Smooth muscle cell (in vitro differentiated cells): ENCODE data around the gene SDF4. TPM values are rescaled to one million over a fixed set of nuclear protein-coding genes. Genes with fewer than 3 reads are reported as not detected.

Source experiments
- DNase-seq: peaks from one replicate; lab custom pipeline; 2025; ENCODE audit not compliant: unreplicated experiment; lab: John Stamatoyannopoulos, UW
- H2AFZ ChIP-seq: fragments of 200-600 bp; sonication (generic); 2 replicates; pipeline ENCODE4 v1.6.0; 2016; ENCODE audit warnings: antibody characterized with exemption, low read depth, mild to moderate bottlenecking
- H3F3A ChIP-seq: fragments of 200-600 bp; sonication (generic); 2 replicates; pipeline ENCODE4 v1.6.0; 2017; ENCODE audit warnings: antibody characterized with exemption, low read depth
- H3K27ac ChIP-seq: fragments of 200-600 bp; sonication (generic); 2 replicates; pipeline ENCODE4 v1.5.1; 2016; ENCODE audit warnings: low read depth, mild to moderate bottlenecking
- H3K27me3 ChIP-seq: fragments of 200-600 bp; sonication (generic); 2 replicates; pipeline ENCODE4 v1.6.1; 2016; ENCODE audit warnings: low read depth, mild to moderate bottlenecking
- H3K36me3 ChIP-seq: fragments of 200-600 bp; sonication (generic); 2 replicates; pipeline ENCODE4 v1.5.1; 2016; ENCODE audit warnings: low read depth
- H3K4me1 ChIP-seq: fragments of 200-600 bp; sonication (generic); 2 replicates; pipeline ENCODE4 v1.5.1; 2016; ENCODE audit warnings: low read depth
- H3K4me2 ChIP-seq: fragments of 200-600 bp; sonication (generic); 2 replicates; pipeline ENCODE4 v1.6.0; 2016; ENCODE audit warnings: mild to moderate bottlenecking
- H3K4me3 ChIP-seq: fragments of 200-600 bp; sonication (generic); 2 replicates; pipeline ENCODE4 v1.5.1; 2016; ENCODE audit warnings: mild to moderate bottlenecking
- H3K79me2 ChIP-seq: fragments of 200-600 bp; sonication (generic); 2 replicates; pipeline ENCODE4 v1.6.0; 2016; ENCODE audit warnings: low read depth, mild to moderate bottlenecking
- H3K9ac ChIP-seq: fragments of 200-600 bp; sonication (generic); 2 replicates; pipeline ENCODE4 v1.6.0; 2016; ENCODE audit warnings: low read depth
- H3K9me3 ChIP-seq: fragments of 200-600 bp; sonication (generic); replicated peaks from 2 replicates; pipeline ENCODE4 v1.5.1; 2016; ENCODE audit warnings: low read depth
- H4K20me1 ChIP-seq: fragments of 200-600 bp; sonication (generic); 2 replicates; pipeline ENCODE4 v1.6.0; 2016; ENCODE audit warnings: low read depth
- WGBS: methylation state at CpG from one replicate; pipeline ENCODE4 v1.1.7; 2016; ENCODE audit warnings: low lambda C conversion rate; 5-methylcytosine and 5-hydroxymethylcytosine counted together
- polyA plus RNA-seq: library from polyadenylated mRNA; unstranded; fragments of >200 nt; fragmentation: Nextera tagmentation; extraction: Ambion mirVana; gene quantifications from 2 replicates; pipeline ENCODE4 v1.2.1, GENCODE V29; 2016
- total RNA-seq: library from RNA; depleted of rRNA; stranded (reverse); fragments of >200 nt; gene quantifications from 2 replicates; pipeline ENCODE4 v1.2.3, GENCODE V29; 2014
- TF ChIP-seq, protein P1 (sequence below): fragments of 200-600 bp; sonication (generic); IDR thresholded peaks from 2 replicates; pipeline ENCODE4 v1.5.1; 2017; ENCODE audit warnings: borderline replicate concordance, mild to moderate bottlenecking, antibody characterized with exemption; ENCODE audit not compliant: insufficient read depth, poor library complexity, severe bottlenecking

Gene SDF4
- total and polyA plus RNA-seq, 2 experiments from 2014 or later: 94.9 to 263 TPM

DNA sequence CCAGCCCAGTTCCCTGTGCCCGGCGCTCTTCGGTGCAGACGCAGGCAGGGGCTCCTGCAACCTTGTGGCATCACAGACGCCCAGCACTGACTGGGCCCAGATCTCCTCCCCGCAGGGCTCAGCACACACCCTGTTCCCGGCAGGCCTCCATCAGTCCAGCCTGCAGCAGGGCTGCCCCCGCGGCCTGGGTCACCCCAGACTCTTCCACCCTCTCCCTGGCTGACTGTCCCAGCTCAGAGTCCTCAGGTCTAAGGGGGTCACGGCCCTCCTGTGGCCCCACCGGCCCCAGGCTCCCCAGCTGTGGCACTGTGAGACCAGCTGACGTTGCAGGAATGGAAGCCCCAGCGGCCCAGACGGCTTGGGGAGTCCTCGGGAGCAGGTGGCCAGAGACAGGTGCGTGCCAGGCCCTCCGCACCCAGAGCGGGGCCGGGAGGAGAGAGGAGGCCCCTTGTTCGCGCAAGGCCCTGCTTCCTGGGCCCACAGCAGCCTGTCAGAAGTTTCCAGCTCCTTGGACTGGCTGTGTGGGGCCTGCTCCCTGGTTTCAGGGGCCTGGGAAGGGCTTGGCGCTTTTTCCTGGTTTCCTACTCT is 4.5 kb upstream of the SDF4 start:
- H3K4me1 ChIP-seq: no peaks in the 10 kb centered on the region
- H3K36me3 ChIP-seq: no peaks in the 10 kb centered on the region
- DNase-seq: no peak
- no peaks in the 10 kb centered on the region for H3K9me3 ChIP-seq
- WGBS: 91% methylated on average over 16 of the region's 22 CpGs
- H3K9ac ChIP-seq: no peak overlapping the region
- H3F3A ChIP-seq: no peaks in the 10 kb centered on the region
- peaks cover 12% of the 10 kb centered on the region for H3K79me2 ChIP-seq
- no peak overlapping the region for H3K4me3 ChIP-seq
- H4K20me1 ChIP-seq: no peaks in the 10 kb centered on the region
- H3K4me2 ChIP-seq: no peak overlapping the region
- no peak overlapping the region for H2AFZ ChIP-seq
- TF ChIP-seq, protein P1, sequence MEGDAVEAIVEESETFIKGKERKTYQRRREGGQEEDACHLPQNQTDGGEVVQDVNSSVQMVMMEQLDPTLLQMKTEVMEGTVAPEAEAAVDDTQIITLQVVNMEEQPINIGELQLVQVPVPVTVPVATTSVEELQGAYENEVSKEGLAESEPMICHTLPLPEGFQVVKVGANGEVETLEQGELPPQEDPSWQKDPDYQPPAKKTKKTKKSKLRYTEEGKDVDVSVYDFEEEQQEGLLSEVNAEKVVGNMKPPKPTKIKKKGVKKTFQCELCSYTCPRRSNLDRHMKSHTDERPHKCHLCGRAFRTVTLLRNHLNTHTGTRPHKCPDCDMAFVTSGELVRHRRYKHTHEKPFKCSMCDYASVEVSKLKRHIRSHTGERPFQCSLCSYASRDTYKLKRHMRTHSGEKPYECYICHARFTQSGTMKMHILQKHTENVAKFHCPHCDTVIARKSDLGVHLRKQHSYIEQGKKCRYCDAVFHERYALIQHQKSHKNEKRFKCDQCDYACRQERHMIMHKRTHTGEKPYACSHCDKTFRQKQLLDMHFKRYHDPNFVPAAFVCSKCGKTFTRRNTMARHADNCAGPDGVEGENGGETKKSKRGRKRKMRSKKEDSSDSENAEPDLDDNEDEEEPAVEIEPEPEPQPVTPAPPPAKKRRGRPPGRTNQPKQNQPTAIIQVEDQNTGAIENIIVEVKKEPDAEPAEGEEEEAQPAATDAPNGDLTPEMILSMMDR: no peak
- no peaks in the 10 kb centered on the region for H3K27me3 ChIP-seq
- H3K27ac ChIP-seq: no peak overlapping the region

DNA sequence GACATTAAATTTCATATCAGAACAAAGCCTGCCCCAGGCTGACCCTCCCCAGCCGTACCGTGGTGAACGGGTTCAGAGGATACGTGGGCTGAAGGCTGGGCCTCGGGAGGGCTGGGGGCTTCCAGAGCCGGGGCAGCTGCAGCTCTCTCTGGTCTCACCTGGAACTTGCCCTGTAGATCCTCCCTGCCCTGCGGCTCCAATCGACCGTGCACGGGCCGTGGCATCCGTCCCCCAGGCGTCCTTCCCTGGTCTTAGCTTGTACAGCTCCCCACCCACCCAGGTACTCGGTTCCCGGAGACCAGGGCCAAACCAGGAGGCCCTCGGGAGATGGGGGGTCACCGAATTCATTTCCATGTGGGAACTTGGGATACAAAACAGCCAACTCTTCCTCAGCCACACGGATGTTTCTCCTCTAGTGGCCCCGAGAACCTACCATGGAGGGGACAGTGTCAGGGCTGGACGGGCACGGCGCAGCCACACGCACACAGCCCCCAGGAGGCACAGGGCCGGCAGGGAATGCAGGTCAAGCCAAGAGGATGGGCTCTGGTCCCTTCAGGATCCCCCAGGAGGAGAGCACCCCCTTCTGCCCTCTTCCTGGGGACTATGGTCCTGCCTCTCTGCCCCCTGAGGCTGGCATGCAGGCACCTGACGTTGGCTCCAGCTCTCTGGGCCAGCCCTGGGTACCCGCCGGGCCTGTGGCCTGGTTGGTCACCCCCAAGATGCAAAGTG is 3.4 kb upstream of the SDF4 start:
- Histone ChIP-seq H3K9ac (no peak overlapping the region), H3F3A (no peaks in the 10 kb centered on the region), H3K9me3 (no peaks in the 10 kb centered on the region), H3K79me2 (peaks cover 22% of the 10 kb centered on the region), H3K27me3 (no peaks in the 10 kb centered on the region), H3K27ac (no peak overlapping the region), H3K4me1 (peaks cover 7% of the 10 kb centered on the region), H3K4me3 (no peak overlapping the region), H3K36me3 (no peaks in the 10 kb centered on the region), H4K20me1 (peaks cover 7% of the 10 kb centered on the region), H2AFZ (no peak overlapping the region), H3K4me2 (no peak overlapping the region)
- no peak for DNase-seq
- TF ChIP-seq, protein P1: no peak
- WGBS: 95% methylated on average over 27 of the region's 27 CpGs

DNA sequence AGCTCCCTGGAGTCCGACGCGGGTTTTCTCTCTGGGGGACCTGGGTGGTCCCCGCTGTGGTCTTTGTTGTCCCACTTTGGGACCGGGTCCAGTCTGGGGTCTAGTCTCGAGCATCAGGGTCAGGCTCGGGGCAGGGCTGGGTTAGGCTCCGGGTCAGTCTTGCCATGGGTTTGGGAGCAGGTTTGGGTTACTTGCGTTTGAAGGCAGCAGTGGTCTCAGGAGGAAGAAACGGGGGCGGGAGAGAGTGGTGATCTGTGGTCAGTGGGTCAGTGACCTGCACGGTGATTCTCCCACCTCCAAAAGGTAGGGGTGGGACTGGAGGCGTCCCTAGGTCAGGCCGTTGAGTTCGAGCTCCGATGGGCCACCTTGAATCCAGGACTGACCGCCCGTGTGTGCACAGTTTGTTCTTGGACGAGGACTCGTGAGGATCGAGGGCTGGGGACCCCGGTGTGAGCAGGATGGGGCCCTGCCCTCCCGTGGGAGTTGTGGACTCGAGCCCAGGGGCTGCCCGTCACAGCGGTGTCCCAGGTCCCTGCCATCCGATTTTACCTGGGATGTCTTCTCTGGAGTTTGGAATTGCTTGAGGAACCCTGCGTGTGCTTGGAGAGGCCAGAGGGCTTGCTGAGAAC is 2.5 kb upstream of the SDF4 start:
- 97% methylated on average over 28 of the region's 28 CpGs for WGBS
- Histone ChIP-seq H3K27ac (no peak overlapping the region), H3K4me1 (peaks cover 7% of the 10 kb centered on the region), H3K27me3 (no peaks in the 10 kb centered on the region), H3K79me2 (peaks cover 31% of the 10 kb centered on the region), H3K36me3 (no peaks in the 10 kb centered on the region), H2AFZ (no peak overlapping the region), H3K9me3 (no peaks in the 10 kb centered on the region), H3K4me3 (no peak overlapping the region), H4K20me1 (peaks cover 14% of the 10 kb centered on the region), H3F3A (no peaks in the 10 kb centered on the region), H3K4me2 (no peak overlapping the region), H3K9ac (no peak overlapping the region)
- TF ChIP-seq, protein P1: no peak
- no peak for DNase-seq
